GM21390 (cell line): ENCODE results near the gene P3H4.

ENCODE experiments used
- ATAC-seq: cut with Tn5 transposase; IDR thresholded peaks from one replicate; pipeline ENCODE4 v1.9.1; 2021; ENCODE audit not compliant: unreplicated experiment

P3H4 gene

DNA sequence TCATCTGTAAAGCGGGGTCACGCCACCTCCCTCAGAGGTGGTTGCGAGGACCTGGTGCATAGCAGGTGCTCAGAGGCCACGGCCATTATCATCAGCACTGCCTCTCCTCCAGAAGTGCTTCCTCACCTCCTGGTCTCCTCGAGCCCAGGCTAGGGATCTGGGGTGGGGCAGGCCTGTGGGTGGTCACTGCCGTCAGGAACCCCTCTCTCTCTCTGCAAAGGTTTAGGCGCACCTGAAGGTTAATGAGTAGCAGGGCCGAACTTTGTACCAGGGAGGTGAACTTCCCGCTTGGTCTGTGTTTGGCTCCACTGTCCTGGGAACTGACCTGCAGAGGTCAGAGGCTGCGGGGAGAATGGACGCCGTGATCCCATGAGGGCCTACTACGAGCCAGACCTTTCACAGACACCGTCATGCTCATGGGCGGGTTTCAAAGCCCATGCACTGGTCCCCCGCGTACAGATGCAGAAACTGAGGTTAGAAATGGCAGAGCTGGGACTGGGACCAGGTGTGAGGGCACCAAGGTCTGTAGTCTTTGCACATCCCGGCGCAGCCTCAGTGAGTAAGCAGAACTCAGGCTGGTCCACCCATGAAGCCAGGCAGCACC is 39.1 kb downstream of the P3H4 start:
- no peak for ATAC-seq

DNA sequence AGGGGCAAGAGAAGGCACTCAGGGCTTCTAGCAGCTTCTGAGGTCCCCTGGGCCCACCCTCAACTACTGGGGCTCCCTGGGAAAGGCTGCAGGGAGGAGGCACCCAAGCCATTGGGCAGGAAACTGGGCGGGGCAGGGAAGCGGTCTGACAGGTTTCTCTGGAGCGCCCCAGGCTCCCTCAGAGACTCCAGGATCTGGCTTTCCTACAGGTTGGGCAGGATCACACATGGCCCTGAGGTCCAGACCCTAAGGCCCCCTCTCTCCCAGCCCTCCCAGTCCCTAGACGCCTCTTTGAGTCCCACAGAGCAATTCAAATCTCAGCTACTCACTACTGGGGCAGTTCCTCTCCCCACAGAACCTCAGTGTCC is 39.5 kb downstream of the P3H4 start:
- no peak for ATAC-seq

DNA sequence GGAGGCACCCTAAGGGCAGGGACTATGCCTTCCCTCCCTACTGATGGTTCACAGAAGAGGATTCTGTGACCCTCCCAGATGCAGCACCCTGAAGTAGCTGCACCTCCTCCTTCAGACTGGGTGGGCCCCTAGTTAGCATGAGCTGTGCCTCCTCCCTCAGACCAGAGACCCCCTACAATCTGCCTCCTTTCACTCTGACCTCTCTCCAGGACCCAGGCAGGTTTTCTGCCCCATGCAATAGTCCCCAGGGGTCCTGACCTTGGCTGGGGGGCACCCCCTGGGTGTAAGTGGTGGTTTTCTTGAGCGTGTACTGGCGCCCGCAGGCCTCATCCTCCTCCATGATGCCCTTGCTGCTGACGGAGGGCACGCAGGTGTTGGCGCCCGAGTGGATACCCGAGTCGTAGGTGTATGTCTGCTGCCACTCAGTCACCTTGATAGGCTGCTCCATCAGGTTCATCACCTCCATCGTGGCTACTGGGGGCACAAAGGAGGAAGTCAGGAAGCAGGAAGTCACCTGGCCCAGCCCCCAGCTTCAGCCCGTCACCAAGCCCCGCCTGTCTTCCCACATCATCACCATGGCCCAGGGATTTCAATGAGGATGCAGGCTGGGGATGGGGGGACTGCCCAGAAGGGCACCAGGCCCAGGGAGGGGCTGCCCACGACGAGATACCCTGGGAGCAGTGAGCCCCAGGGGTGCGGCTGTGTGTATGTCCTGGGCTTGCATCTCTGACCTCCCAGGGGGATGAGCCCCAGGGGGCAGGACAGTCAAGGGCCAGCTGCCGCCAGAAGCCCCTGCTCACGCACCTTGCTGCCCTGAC is 40.2 kb downstream of the P3H4 start:
- ATAC-seq, result no peak

DNA sequence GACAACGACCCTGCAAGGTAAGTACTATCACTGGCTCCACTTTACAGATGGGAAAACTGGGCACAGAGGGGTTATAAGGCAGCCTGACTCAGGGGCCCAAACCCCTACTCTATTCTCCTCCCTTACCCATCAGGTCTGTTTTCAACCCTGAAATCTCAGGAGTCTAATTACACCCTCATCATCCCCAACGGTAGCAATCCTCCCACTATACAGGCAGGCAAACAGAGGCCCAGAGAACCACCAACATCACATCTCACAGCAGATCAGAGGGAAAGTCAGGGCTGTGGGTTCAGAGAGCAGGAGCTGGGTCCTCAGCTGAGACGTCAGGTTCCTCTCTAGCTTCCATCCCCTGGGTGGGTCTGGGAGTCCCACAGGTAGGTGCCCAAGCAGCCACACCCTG is 41.8 kb downstream of the P3H4 start:
- ATAC-seq, result no peak

DNA sequence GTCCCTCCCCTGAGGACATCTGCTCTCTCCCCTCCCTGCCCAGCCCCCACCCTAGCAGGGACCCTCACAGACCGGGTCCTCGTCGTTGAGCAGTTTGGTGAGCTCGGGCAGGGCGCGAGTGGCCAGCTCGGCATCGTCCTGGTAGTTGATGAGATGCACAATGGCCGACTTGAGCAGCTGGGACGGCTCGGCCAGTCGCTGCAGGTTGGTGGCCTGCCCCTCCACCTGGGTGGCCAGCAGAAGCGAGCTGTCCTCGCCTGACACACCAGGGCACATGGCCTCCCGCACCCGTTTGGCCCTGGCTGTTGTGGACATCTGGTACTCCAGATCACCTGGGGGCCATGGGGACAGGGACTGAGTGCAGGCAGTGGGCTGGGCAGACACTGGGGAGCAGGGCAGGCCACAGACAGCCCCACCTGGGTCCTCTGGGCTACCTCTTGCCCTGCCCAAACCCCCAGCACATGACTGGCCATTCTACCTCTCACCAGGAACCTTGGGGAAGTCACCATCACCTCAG is 42.3 kb downstream of the P3H4 start:
- no peak for ATAC-seq

DNA sequence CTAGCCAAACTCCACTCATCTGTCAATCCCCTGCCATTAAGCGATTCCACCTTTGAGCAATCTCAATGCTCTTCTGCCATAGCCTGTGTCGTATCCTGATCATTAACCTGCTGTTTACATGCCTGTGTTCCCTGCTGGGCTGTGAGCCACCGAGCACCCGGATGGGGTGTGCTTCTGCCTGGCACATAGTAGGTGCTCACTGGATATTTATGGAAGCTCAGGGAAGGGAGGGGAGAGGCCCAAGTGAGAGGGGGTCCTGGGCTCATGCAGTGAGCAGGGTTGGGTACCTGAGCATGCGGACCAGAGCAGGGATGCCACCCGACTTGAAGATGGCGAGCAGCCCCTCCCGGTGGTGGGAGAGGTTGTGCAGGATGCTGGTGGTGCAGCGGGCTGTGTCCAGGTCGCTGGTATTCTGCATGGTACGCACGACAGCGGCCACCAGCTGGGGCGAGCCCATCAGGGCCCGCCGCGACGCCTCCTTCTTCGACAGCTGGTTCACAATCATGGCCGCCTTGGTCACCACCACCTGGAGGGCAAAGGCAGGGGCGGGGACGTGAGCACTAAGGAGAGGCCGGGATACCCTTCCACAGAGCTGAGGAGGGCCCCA is 43.0 kb downstream of the P3H4 start:
- no peak for ATAC-seq

DNA sequence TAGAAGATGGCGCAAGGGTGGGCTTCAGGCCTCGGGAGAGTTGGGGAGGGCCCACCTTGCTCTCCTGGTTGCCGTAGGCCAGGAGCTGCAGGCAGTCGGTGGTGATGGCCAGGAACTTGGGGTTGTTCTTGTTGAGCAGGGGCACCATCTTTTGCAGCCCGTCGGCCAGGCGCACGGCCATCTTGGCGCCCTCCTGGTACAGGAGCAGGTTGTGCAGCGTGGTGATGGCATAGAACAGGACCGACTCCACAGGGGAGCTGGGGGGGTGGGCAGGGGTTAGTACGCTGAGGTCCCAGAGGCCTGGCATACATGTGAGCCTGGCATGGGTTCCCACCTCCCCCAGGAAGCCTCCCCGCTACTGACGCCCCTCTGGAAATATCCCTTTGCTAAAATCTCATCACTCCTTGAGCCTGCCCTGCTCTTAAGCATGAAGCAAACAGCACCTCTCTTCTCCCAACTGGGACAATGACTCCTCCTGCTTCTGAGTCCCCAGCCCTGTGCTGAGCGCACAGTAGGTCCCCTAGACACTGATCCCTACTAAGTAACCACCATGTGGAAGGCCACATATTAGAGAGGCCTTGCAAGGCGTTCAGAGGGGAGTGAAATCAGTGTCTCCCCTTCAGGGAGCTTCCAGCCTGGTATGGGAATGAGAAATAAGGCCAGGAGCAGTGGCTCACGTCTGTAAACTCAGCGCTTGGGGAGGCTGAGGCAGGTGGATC is 44.3 kb downstream of the P3H4 start:
- no peak for ATAC-seq

DNA sequence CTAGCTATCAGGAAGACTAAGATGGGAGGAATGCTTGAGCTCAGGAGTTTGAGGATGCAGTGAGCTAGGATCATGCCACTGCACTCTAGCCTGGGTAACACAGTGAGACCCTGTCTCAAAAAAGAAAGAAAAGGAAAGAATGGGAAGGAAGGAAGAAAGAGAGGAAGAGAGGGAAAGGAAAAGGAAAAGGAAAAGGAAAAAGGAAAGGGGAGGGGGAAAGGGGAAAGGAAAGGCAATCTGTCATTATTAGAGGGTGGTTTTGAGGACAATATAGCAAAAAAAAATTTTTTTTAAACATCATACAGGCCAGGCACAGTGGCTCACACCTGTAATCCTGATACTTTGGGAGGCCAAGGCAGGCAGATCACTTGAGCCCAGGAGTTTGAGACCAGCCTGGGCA is 45.6 kb downstream of the P3H4 start:
- no peak for ATAC-seq

DNA sequence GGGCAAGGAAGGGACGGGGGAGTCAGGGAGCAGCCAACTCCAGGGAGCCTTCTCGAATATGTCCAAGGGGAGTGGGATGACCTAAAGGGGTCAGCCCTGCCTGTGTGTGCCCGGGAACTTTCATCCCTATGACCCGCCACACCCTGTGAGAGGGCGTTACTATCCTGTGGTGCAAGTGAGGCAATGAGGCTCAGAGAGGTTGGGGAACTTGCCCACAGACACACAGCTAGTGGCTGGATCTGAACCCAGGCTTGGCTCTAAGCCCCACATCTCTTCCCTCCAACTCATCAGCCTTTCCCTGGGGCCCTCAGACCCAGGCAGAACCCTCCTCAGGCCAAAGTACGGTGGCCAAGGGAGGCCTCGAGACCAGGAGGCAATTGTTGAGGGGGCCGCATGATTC is 48.4 kb downstream of the P3H4 start:
- ATAC-seq, result no peak

DNA sequence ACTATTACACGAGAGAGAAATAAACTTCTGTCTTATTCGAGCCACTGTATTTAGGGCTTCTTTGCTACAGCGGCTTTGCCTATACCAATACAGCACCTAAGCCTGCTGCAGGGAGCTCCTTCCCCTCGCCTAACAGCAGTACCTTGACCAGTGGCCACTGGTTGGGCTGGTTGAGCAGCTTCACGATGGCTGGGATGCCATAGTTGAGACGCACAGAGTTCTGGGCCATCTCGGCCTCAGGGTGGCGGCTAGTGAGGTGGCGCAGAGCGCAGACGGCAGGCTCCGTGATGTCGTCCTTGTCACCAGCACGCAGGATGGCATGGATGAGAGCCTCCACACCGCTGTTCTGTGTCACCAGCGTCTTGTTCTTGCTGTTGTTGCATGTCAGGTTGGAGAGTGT is 48.9 kb downstream of the P3H4 start:
- ATAC-seq, result no peak

DNA sequence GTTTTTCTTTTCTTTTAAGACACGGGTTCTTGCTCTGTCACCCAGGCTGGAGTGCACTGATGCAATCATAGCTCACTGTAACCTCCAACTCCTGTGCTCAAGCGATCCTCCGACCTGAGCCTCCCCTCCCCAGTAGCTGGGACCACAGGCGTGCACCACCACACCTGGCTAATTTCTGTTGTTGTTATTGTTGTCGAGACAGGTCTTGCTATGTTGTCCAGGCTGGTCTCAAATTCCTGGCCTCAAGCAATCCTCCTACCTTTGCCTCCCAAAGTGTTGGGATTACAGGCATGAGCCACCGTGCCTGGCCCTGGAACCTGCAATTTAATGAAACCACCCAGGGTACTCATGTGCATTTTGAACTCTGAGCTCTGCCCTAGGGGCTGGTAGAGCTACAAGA is 49.4 kb downstream of the P3H4 start:
- ATAC-seq, result no peak

DNA sequence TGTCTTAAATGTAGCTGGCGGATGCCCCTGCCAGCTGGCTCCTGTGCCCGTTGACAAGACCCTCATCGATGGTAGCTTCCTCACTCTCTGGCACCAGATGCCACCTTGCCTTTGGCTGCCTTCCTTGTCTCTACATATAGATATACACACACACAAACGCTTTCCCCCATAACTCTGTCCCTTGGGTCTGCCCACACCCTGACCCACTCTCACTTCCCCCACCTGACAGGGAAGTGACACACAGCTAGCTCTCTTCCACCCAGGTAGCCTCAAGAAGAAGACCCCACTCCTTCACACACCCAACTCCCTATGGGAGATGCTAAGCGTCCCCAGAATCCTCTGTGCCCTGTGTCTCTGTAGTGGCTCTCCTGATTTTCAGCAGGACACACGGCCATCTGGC is 50.9 kb downstream of the P3H4 start:
- no peak for ATAC-seq

DNA sequence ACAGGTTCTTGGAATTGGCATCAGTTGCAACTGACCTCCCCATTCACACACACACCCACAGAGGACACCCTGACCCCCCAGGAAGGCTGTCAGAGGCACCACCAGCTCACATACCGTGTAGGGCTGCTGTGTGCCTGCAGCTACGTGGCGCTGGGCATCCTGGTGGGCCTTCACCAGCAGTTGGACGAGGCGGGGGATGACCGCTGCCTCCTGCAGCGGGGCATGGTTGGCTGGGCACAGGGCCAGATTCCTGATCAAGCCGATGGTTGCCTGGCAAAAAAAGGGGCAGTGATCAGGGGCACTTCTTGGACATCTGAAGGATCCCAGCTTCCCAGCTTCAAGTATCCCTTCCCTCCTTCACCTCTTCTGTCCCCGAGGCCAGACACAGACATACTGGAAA is 53.1 kb downstream of the P3H4 start:
- no peak for ATAC-seq

DNA sequence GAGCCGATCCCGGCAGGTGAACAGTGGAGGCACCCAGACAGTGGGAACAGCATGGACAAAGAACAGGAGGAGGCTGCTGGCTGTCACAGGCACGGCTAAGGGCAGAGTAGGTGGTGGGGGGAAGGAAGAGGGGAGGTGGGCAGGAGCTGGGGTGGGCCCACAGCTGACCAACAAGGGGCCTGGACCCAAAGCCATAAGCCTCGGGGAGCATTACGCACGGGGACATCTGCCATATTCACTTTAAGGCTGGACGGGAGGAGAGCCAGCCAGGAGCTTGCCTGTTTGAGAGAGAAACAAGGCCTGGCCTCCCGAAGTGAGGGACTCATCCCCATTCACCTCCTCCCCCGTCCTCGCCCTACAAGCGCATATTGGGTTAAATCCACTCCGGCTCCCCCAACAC is 57.7 kb downstream of the P3H4 start:
- no peak for ATAC-seq
